ENCODE results near the gene ANTXR1. TPM values are rescaled to one million over a fixed set of nuclear protein-coding genes. Genes with fewer than 3 reads are reported as not detected.

ANTXR1 gene
- 12.4 and 13.2 TPM in 2 replicates for total RNA-seq (2014; rRNA removed; shearing (Covaris generic))

DNA sequence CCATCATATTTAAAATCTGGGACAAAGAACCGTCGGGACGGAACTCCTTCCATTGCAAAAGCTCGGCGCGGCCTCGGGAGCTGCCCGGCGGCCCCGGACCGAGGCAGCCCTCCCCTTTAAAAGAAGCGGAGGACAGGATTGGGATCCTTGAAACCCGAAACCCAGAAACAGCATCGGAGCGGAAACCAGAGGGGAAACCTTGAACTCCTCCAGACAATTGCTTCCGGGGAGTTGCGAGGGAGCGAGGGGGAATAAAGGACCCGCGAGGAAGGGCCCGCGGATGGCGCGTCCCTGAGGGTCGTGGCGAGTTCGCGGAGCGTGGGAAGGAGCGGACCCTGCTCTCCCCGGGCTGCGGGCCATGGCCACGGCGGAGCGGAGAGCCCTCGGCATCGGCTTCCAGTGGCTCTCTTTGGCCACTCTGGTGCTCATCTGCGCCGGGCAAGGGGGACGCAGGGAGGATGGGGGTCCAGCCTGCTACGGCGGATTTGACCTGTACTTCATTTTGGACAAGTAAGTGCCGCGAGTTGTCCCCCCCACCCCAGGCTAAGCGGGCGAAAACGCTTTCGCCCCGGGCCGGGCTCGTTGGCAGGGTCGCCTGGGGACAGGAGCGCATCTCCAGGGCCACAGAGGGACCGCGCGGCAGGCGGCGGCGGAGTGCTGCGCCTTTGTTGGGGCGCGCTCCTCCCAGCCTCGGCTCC is at the start of gene ANTXR1:
ANTXR1 (plus strand) TSS at position 38 of the 698 bp plus-strand sequence; CDS start at position 359, 321 bp downstream.
- H3K36me3 ChIP-seq (replicated peaks; ENCODE audit: control insufficient read depth, insufficient read depth, low read length), result no peaks in the 10 kb centered on the region
- peak; percentile 91 for DNase-seq
- H3K27me3 ChIP-seq (ENCODE audit: control insufficient read depth, insufficient read depth, low read length), result no peaks in the 10 kb centered on the region
- peak within 1 kb of the TSS; percentile 92 for H3K4me3 ChIP-seq (ENCODE audit: insufficient read depth, low read depth, low read length)

DNA sequence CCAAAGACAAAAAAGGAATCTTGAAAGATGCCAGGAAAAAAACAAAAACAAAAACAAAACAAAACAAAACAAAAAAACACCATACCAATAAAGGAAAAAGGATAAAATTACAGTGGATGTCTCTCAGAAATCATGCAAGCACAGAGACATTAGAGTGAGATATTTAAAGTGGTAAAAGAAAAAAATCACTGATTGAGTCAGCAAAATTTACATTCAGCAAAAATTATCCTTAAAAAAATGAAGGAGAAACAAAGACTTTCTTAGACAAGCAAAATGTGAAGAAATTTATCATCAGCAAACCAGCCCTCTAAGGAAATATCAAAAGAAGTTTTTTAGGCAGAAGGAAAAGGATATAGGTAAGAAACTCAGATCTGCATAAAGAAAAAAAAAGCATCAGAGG is 48.7 kb upstream of the ANTXR1 start:
- DNase-seq, result no peak
- Histone ChIP-seq H3K4me3 (ENCODE audit: insufficient read depth, low read depth, low read length) (no peak overlapping the region), H3K36me3 (replicated peaks; ENCODE audit: control insufficient read depth, insufficient read depth, low read length) (no peaks in the 10 kb centered on the region), H3K27me3 (ENCODE audit: control insufficient read depth, insufficient read depth, low read length) (no peaks in the 10 kb centered on the region)

DNA sequence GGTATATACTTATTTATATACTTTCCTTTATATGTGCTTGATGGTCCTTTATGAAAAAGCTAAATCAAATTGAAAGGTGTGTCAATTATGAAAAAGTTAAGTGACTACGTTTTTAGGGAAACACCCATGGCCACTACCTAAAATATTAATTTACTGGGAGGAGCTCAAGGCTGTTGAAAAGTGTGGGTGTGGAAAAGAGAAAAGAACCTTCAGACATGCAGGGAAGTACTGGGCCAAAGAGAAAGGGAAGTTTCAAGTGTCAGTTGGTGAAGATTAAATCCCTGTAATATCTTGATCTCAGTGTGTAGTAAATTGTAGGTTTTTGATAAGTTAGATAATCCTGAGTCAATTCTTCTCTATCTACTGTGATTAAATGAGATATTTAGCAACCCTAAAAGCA is 44.8 kb upstream of the ANTXR1 start:
- DNase-seq, result no peak
- no peak overlapping the region for H3K4me3 ChIP-seq (ENCODE audit: insufficient read depth, low read depth, low read length)
- no peaks in the 10 kb centered on the region for H3K36me3 ChIP-seq (replicated peaks; ENCODE audit: control insufficient read depth, insufficient read depth, low read length)
- H3K27me3 ChIP-seq (ENCODE audit: control insufficient read depth, insufficient read depth, low read length), result no peaks in the 10 kb centered on the region

DNA sequence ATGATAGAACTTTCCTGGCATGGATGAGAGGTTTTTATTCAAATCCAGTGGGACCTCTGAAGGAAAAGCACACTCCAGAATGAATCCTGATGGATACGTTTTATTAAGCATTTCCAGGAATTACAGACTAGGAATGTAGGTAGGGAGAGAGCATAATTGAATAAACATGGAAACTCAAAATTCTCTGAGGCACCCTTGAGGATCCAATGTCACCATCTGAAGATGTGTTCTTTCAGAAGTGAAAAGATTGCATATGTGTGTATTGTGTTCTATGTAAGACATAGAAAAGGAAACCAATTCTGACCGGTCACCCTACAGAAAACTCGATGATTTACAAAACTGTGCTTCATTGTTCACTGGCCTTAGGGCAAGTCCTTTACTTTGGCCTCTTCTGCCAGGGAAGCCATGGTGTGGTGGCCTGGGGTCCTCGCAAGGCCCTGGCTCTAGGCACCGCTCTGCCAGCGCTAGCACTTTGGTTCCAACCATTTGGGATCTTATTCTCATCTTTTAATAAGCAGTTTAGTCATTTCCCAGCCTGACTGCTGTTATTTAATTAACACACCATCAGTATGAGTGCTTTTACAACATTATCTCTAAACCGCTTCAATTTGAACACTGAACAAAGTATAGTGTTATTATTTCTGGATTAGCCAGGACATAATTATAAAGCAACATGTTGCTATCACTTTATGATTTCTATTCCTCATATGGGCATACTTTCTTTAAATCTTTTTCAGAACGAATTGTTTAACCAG is 43.1 kb upstream of the ANTXR1 start:
- no peak for DNase-seq
- no peaks in the 10 kb centered on the region for H3K27me3 ChIP-seq (ENCODE audit: control insufficient read depth, insufficient read depth, low read length)
- H3K36me3 ChIP-seq (replicated peaks; ENCODE audit: control insufficient read depth, insufficient read depth, low read length), result no peaks in the 10 kb centered on the region
- no peak overlapping the region for H3K4me3 ChIP-seq (ENCODE audit: insufficient read depth, low read depth, low read length)

DNA sequence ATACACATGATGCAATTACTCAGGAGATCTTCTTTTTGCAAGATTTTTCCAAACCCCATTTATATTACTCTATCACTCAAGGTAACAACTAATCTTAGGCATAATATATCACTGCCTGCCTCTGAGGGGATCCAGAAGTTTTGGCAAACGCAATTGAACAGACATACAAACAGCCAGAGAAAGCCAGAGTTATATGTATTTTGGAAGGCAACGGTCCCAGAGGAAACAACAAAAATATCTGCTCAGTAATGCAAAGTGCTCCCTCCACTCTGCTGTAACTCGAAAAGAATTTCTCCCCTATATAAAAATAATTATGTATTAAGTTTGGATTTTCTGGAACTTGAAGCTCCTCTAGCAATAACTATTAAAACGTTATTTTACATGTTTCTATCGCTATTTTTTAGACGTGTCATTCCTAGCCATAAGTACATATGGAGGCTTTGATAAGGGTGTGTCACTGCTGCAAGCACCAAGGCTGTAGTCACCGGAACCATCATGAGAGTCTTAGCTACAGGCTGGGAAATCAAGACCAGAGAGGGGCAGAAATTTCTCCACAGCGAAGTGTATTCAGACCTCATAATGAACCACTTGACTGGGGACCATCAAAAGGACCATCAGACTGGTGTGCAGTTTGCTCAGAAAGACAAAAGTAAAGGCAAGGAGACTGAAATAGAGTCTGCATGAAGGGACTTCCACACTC is 42.3 kb upstream of the ANTXR1 start:
- Histone ChIP-seq H3K4me3 (ENCODE audit: insufficient read depth, low read depth, low read length) (no peak overlapping the region), H3K36me3 (replicated peaks; ENCODE audit: control insufficient read depth, insufficient read depth, low read length) (no peaks in the 10 kb centered on the region), H3K27me3 (ENCODE audit: control insufficient read depth, insufficient read depth, low read length) (no peaks in the 10 kb centered on the region)
- no peak for DNase-seq

DNA sequence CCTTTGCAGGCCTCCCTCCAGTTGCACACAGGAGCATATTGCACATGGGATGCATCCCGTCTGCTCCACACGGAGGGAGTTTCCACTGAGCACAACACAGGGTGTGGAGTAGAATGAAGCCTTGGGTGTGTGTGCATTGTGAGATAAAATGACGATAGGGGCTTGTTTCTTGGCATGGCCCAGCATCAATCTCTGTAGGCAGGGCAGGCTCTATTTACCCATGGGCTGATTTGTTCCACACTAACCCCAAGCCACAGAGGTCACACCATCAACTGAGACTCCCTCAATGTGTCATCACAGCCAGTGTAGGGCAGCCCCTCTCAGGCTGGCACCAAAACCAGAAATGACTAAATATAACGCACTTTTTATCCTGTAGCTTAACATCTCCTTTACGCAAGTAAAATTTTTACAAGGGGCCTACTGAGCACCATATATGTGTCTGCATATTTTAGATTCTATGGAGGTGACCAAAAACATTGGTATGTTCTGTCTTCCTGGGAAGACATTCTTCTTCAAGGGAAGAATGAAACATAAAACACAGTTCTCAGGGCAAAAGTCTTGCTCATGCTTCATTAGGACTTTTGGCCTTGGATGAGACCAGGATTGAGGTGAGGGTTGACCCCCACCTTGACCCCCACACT is 41.3 kb upstream of the ANTXR1 start:
- no peak for DNase-seq

DNA sequence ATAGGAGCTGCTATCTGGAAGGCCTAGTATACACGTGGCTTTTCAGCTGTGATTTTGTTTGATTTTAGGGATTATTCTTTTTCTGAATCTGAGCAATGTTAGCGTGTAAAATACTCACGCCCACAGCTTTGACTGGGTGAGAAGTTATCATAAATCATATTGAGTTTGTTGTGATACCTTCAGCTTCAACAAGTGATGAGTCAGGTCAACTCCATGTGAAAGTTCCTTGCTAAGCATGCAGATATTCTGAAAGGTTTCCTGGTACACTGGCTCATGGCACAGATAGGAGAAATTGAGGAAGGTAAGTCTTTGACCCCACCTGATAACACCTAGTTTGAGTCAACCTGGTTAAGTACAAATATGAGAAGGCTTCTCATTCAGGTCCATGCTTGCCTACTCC is 38.7 kb upstream of the ANTXR1 start, which contains the start of gene GKN1:
GKN1 (plus strand) TSS at position 386 of the 400 bp plus-strand sequence. CDS start 42 bp downstream, outside the sequence.
- no peak for DNase-seq
- H3K4me3 ChIP-seq (ENCODE audit: insufficient read depth, low read depth, low read length), result no peak within 1 kb of the TSS
- no peaks in the 10 kb centered on the region for H3K36me3 ChIP-seq (replicated peaks; ENCODE audit: control insufficient read depth, insufficient read depth, low read length)
- H3K27me3 ChIP-seq (ENCODE audit: control insufficient read depth, insufficient read depth, low read length), result no peaks in the 10 kb centered on the region

More for the DNA sequence above, 41.3 kb upstream of the ANTXR1 start:
- H3K4me3 ChIP-seq (ENCODE audit: insufficient read depth, low read depth, low read length), result no peak overlapping the region
- no peaks in the 10 kb centered on the region for H3K27me3 ChIP-seq (ENCODE audit: control insufficient read depth, insufficient read depth, low read length)
- H3K36me3 ChIP-seq (replicated peaks; ENCODE audit: control insufficient read depth, insufficient read depth, low read length), result no peaks in the 10 kb centered on the region

DNA sequence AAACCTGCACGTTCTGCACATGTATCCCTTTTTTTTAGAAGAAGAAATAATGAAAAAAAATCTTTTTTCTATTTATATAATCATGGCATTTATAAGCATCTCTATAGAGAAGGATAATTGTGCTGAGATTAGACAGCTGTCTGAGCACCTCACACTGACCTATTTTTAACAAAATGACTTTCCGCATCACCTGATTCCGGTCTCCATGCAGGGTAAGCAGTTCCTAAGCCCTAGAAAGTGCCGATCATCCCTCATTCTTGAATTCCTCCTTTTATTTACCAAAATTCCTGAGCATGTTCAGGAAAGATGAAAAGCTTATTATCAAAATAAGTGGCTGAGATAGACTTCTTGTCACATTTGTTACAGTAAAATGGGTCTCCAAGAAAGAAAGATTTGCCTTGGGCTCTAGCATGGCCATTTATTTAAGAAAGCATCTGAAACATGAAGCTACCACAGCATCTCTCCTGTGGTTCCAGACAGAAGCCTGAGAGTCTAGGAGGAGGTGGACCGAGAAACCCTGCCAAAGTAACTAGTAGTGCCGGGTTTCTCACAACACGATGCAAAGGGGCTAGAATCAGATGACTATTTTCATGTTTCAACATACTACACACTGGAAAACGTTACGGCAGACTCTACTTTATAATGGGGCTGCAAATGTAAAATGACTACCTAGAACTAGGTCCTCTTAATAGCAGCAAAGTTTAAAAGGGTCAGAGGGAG is 37.9 kb upstream of the ANTXR1 start:
- H3K27me3 ChIP-seq (ENCODE audit: control insufficient read depth, insufficient read depth, low read length), result no peaks in the 10 kb centered on the region
- no peak overlapping the region for H3K4me3 ChIP-seq (ENCODE audit: insufficient read depth, low read depth, low read length)
- no peak for DNase-seq
- H3K36me3 ChIP-seq (replicated peaks; ENCODE audit: control insufficient read depth, insufficient read depth, low read length), result no peaks in the 10 kb centered on the region

DNA sequence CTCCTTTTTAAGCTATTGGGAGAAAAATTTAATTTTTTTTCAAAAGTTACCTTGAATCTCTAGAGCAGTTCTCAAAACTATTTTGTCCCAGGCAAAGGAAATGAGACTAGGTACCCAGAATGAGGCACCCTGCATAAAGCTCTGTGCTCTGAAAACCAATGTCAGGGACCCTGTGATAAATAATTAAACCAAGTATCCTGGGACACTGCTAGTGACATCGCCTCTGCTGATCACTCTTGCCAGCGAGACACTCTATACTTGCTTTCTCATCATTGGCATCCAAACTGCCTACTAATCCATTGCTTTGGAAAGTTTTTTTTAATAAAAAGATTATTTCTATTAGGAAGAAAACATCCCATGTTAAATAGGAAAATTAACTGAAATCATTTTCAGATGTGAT is 37.1 kb upstream of the ANTXR1 start:
- H3K4me3 ChIP-seq (ENCODE audit: insufficient read depth, low read depth, low read length), result no peak overlapping the region
- no peak for DNase-seq
- H3K36me3 ChIP-seq (replicated peaks; ENCODE audit: control insufficient read depth, insufficient read depth, low read length), result no peaks in the 10 kb centered on the region
- no peaks in the 10 kb centered on the region for H3K27me3 ChIP-seq (ENCODE audit: control insufficient read depth, insufficient read depth, low read length)

DNA sequence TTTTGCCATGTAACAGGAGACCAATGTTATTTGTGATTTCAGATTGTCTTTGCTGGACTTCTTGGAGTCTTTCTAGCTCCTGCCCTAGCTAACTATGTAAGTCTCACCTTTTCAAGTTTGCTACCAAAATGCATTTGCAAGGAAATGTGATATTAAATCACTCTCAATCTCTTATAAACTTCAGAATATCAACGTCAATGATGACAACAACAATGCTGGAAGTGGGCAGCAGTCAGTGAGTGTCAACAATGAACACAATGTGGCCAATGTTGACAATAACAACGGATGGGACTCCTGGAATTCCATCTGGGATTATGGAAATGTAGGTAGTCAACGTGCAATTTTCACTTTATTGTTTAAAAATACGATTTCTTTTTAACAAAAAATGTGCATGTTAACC is 35.5 kb upstream of the ANTXR1 start:
- no peaks in the 10 kb centered on the region for H3K27me3 ChIP-seq (ENCODE audit: control insufficient read depth, insufficient read depth, low read length)
- no peak overlapping the region for H3K4me3 ChIP-seq (ENCODE audit: insufficient read depth, low read depth, low read length)
- DNase-seq, result no peak
- no peaks in the 10 kb centered on the region for H3K36me3 ChIP-seq (replicated peaks; ENCODE audit: control insufficient read depth, insufficient read depth, low read length)

DNA sequence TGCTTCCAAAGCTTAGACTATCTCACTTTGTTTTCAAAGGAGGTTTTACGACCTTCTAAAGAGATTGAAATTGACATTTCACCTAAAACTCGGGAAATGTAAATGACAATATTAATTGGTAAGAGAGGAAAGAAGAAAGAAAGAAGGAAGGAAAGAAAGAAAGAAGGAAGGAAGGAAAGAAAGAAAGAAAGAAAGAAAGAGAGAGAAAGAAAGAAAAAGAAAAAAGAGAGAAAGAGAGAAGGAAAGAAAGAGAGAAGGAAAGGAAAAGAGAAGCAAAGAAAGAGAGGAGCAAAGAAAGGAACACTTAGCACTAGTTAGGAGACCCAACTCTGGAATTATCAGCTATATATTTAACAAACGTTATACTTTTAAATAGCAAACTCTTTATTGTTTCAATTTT is 34.9 kb upstream of the ANTXR1 start:
- H3K4me3 ChIP-seq (ENCODE audit: insufficient read depth, low read depth, low read length), result no peak overlapping the region
- no peak for DNase-seq
- no peaks in the 10 kb centered on the region for H3K36me3 ChIP-seq (replicated peaks; ENCODE audit: control insufficient read depth, insufficient read depth, low read length)
- H3K27me3 ChIP-seq (ENCODE audit: control insufficient read depth, insufficient read depth, low read length), result no peaks in the 10 kb centered on the region

DNA sequence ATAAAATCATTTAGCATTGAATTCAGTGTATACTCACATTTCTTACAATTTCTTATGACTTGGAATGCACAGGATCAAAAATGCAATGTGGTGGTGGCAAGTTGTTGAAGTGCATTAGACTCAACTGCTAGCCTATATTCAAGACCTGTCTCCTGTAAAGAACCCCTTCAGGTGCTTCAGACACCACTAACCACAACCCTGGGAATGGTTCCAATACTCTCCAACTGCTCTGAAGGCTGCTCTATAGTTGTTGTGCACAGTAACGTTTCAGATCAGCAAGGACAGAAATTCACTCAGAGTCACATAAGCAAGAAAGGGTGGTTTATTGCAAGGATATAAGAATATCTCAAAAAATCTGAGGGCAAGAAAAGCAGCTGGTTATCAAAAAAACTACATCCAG is 32.0 kb upstream of the ANTXR1 start:
- Histone ChIP-seq H3K27me3 (ENCODE audit: control insufficient read depth, insufficient read depth, low read length) (no peaks in the 10 kb centered on the region), H3K4me3 (ENCODE audit: insufficient read depth, low read depth, low read length) (no peak overlapping the region), H3K36me3 (replicated peaks; ENCODE audit: control insufficient read depth, insufficient read depth, low read length) (no peaks in the 10 kb centered on the region)
- DNase-seq, result no peak

DNA sequence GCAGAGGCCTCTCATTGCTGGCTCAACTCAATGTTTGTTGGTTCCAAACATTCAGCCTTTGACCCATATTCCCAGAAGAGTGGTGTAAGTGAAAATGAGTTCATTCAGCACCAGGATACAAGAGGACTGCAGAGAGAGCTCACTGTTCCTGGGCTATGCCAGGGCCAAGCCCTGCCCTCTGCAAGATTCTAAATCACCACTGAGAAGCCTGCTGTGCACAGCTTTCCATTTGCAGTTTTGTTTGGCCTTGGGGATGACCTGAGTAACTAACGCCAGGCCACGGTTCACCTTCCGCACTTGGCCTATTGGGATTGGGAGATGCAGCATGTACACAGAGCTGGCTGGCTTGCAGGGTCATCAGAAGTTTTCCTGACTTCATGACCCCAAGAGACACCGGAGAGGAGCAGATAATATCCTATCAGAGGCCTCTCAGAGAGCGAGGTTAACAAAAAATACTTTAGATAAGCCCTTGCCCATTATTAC is 25.9 kb upstream of the ANTXR1 start:
- no peaks in the 10 kb centered on the region for H3K27me3 ChIP-seq (ENCODE audit: control insufficient read depth, insufficient read depth, low read length)
- no peak overlapping the region for H3K4me3 ChIP-seq (ENCODE audit: insufficient read depth, low read depth, low read length)
- DNase-seq, result peak; percentile 10
- no peaks in the 10 kb centered on the region for H3K36me3 ChIP-seq (replicated peaks; ENCODE audit: control insufficient read depth, insufficient read depth, low read length)

DNA sequence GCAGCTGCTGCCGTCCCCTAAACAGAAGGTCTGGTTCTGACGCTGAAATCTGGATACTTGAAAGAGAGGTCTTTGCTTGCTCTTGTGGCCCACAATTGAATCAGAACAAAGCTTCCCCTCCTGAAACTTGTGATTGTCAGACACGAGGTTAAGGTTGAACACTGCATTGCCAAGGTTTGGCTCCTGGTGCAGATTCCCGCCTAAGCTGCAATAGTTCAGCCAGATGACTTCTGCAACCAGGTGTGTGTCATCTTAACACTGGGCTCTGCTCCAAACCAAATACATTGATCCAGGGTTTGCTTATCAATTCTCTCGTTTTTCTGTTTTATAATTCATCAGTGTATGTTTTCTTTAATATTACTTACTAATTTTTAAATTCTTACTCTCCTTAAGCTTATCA is 23.9 kb upstream of the ANTXR1 start:
- Histone ChIP-seq H3K36me3 (replicated peaks; ENCODE audit: control insufficient read depth, insufficient read depth, low read length) (no peaks in the 10 kb centered on the region), H3K4me3 (ENCODE audit: insufficient read depth, low read depth, low read length) (no peak overlapping the region), H3K27me3 (ENCODE audit: control insufficient read depth, insufficient read depth, low read length) (no peaks in the 10 kb centered on the region)
- no peak for DNase-seq

All from H7 (cell line).